Suprapubic skin (tissue), 4 donors: ENCODE data around the gene RGS6. TPM values are rescaled to one million over a fixed set of nuclear protein-coding genes. Genes with fewer than 3 reads are reported as not detected.

Experiments
- DNase-seq, 2 donors: peaks; one replicate each; pipeline ENCODE4 v3.0.0-alpha.2; 2019; ENCODE audit warnings: low spot score in 2 of 2
- H3K27ac ChIP-seq: fragments of 200-600 bp; sonication (generic); one replicate; pipeline ENCODE4 v1.5.1; 2019
- H3K27me3 ChIP-seq: fragments of 200-600 bp; sonication (generic); one replicate; pipeline ENCODE4 v1.5.1; 2019
- H3K36me3 ChIP-seq: fragments of 200-600 bp; sonication (generic); one replicate; pipeline ENCODE4 v1.5.1; 2019
- H3K4me1 ChIP-seq: fragments of 200-600 bp; sonication (generic); one replicate; pipeline ENCODE4 v1.5.1; 2019
- H3K4me3 ChIP-seq: fragments of 200-600 bp; sonication (generic); one replicate; pipeline ENCODE4 v1.5.1; 2019; ENCODE audit warnings: mild to moderate bottlenecking
- H3K9me3 ChIP-seq: fragments of 200-600 bp; sonication (generic); one replicate; pipeline ENCODE4 v1.5.1; 2019
- EP300 ChIP-seq: sonication (generic); formaldehyde crosslinking; IDR thresholded peaks from one replicate; pipeline ENCODE4 v1.6.1; 2017; ENCODE audit warnings: antibody characterized with exemption
- POLR2A ChIP-seq, 2 donors: fragments of 450-650 bp; IDR thresholded peaks; one replicate each; pipeline ENCODE4 v1.6.1; 2017; ENCODE audit warnings: antibody characterized with exemption in 2 of 2, mild to moderate bottlenecking in 2 of 2, moderate library complexity in 2 of 2
- POLR2AphosphoS5 ChIP-seq, 3 donors: sonication (generic); formaldehyde crosslinking; IDR thresholded peaks; one replicate each; pipeline ENCODE4 v1.6.1; 2017; ENCODE audit warnings: antibody characterized with exemption in 3 of 3
- WGBS: methylation state at CpG from one replicate; pipeline ENCODE4 v1.1.5; 2018; 5-methylcytosine and 5-hydroxymethylcytosine counted together
- total RNA-seq, 4 donors: library from RNA; depleted of rRNA; stranded (reverse); fragments of >200 nt; gene quantifications; one replicate each; pipeline ENCODE4 v1.1.0, GENCODE V29; 2016
- TF ChIP-seq, protein P1 (sequence below), 2 donors: fragments of 200-600 bp in 1 of 2; fragments of 450-650 bp in 1 of 2; sonication (generic) in 1 of 2; IDR thresholded peaks; one replicate each; pipeline ENCODE4 v1.5.1; 2016 to 2019; ENCODE audit warnings: antibody characterized with exemption in 2 of 2, mild to moderate bottlenecking in 1 of 2, moderate library complexity in 1 of 2

Gene RGS6
- total RNA-seq, 4 donors from 2014 or later: 0.08 to 4.4 (median 1.0) TPM

DNA sequence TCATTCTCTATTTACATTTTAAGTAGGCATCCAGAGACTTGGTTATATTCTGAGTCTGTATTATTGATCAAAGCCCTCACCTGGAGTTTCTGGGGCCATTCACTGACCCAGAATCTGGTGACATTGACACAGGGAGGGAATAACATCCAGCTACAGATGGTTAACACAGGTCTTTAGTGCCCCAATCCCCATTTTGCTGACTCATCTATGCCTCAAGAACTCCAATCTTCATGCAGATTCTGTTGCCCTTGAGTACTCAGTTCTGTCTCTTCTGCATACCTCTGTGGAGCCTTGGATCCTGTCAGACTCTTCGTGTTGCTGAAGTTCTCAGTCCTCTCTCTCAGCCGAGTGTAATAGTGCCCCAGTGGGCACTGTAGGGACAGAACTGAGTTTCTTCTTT, 208.9 kb downstream of the RGS6 start:
- WGBS: 96% methylated on average over 2 of the region's 2 CpGs
- Histone ChIP-seq H3K27me3 (no peaks in the 10 kb centered on the region), H3K4me3 (no peak overlapping the region), H3K9me3 (no peaks in the 10 kb centered on the region), H3K4me1 (no peaks in the 10 kb centered on the region), H3K36me3 (no peaks in the 10 kb centered on the region), H3K27ac (no peak overlapping the region)
- no peak for DNase-seq
- TF ChIP-seq EP300 (no peak), POLR2AphosphoS5 (IDR thresholded peaks at IDR 0.05) (no peak), POLR2A (IDR thresholded peaks at IDR 0.05) (no peak)
- TF ChIP-seq, protein P1, sequence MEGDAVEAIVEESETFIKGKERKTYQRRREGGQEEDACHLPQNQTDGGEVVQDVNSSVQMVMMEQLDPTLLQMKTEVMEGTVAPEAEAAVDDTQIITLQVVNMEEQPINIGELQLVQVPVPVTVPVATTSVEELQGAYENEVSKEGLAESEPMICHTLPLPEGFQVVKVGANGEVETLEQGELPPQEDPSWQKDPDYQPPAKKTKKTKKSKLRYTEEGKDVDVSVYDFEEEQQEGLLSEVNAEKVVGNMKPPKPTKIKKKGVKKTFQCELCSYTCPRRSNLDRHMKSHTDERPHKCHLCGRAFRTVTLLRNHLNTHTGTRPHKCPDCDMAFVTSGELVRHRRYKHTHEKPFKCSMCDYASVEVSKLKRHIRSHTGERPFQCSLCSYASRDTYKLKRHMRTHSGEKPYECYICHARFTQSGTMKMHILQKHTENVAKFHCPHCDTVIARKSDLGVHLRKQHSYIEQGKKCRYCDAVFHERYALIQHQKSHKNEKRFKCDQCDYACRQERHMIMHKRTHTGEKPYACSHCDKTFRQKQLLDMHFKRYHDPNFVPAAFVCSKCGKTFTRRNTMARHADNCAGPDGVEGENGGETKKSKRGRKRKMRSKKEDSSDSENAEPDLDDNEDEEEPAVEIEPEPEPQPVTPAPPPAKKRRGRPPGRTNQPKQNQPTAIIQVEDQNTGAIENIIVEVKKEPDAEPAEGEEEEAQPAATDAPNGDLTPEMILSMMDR (IDR thresholded peaks at IDR 0.05): no peak

DNA sequence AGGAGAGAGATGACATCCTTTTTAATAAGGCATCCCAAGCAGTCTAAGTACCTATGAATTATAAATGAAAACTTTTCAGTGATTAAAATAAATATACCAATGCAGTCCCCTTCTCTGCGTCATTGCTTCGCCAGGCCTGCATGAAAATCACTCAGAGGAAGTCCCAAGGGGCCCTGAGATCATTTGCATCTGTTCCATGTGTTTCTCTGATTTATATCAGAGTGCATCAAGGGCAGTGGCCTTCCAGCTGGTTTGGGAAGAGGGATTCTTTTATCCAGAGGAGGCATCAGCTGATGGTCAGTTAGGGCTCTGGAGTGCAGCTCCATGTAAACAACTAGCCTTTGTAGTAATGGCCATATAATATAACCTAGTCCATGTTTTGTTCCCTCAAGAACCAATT, 210.1 kb downstream of the RGS6 start:
- Histone ChIP-seq H3K27me3 (no peaks in the 10 kb centered on the region), H3K4me1 (no peaks in the 10 kb centered on the region), H3K36me3 (no peaks in the 10 kb centered on the region), H3K9me3 (no peaks in the 10 kb centered on the region), H3K4me3 (no peak overlapping the region), H3K27ac (no peak overlapping the region)
- no peak for TF ChIP-seq POLR2A (IDR thresholded peaks at IDR 0.05)
- no peak for TF ChIP-seq EP300
- TF ChIP-seq, protein P1 (IDR thresholded peaks at IDR 0.05): no peak
- no peak for TF ChIP-seq POLR2AphosphoS5 (IDR thresholded peaks at IDR 0.05)
- DNase-seq: no peak
- WGBS: 73% methylated on average over 2 of the region's 2 CpGs

DNA sequence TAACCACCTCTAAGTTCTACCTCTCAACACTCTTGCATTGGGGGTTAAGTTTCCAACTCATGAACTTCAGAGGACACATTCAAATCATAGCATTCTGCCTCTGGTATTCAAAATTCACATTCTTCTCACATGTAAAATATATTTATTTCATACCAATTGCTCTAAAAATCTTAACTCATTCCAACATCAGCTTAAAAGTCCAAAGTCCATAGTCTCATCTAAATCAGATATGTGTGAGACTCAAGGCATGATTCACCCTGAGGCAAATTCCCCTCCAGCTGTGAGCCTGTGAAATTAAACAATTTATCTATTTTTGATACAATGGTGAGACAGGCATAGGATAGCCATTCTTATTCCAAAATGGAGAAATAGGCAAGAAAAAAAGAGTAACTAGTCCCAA, 214.0 kb downstream of the RGS6 start:
- Histone ChIP-seq H3K36me3 (no peaks in the 10 kb centered on the region), H3K4me3 (no peak overlapping the region), H3K4me1 (no peaks in the 10 kb centered on the region), H3K9me3 (no peaks in the 10 kb centered on the region), H3K27ac (no peak overlapping the region), H3K27me3 (no peaks in the 10 kb centered on the region)
- TF ChIP-seq EP300 (no peak), POLR2AphosphoS5 (IDR thresholded peaks at IDR 0.05) (no peak), POLR2A (IDR thresholded peaks at IDR 0.05) (no peak)
- TF ChIP-seq, protein P1 (IDR thresholded peaks at IDR 0.05): no peak
- no peak for DNase-seq

DNA sequence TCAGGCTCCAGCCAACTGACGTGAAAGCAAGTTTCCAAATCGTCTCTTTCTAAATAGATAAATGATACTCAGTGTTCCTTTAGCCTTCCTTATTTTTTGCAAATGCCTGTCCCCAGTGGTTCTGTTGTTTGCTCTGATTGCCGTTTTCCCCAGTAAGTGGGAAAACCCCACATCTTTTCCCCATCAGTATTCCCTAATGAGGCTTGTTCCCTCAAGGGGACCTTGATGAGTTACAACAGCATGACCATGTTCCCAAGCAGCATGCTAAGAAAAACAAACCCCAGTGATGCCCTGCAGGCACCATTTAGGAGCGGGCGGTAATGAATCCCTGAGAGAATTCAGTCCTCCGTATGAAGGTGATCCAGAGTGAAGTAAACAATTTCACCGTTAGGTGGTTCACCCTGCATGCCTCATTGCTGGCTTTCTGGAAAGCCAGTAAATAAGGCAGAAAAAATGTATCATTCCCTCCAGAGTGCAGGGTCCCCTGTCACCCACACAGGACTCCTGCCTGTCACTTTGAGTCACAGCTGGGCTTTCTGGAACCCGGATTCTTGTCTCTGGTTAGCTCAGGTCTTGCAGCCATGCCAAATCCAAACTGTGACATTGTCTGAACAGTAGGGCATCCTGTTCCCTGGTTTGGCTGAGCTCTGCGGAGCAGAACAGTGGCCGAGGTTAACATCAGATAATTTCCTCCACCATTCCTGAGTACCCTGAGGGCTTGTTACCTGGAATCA, 222.6 kb downstream of the RGS6 start:
- Histone ChIP-seq H3K27me3 (no peaks in the 10 kb centered on the region), H3K4me3 (no peak overlapping the region), H3K27ac (no peak overlapping the region), H3K4me1 (no peaks in the 10 kb centered on the region), H3K9me3 (no peaks in the 10 kb centered on the region), H3K36me3 (no peaks in the 10 kb centered on the region)
- DNase-seq: no peak
- TF ChIP-seq, protein P1 (IDR thresholded peaks at IDR 0.05): no peak
- TF ChIP-seq POLR2A (IDR thresholded peaks at IDR 0.05) (no peak), POLR2AphosphoS5 (IDR thresholded peaks at IDR 0.05) (no peak), EP300 (no peak)
- WGBS: 68% methylated on average over 10 of the region's 10 CpGs

DNA sequence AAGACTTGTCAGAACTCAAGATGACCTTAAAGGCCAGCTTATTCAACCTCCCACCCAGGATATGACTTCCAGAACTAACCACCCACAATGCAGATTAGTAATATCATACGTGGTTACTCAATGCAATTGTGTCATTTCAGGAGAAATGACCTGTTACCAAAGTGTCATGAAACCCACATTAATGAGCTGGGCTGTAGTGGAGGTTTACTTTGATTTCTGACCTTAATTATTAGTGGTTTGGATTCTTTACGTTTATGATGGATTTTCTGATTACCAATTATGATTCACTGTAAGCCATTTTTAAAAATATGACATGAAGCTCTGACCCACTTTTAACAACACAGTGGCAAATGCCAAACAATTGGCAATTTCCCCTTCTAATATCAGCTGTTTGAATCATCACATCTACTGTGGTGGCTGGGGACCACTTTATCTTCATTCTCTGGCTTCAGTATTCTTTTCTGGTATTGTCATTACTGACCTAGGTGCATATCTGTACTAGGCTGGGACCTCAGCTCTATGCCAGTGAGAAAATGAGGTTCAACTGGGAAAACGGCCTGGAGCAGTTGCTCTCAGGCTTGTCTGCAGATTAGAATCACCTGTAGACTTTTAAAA, 223.3 kb downstream of the RGS6 start:
- WGBS: 66% methylated on average over 3 of the region's 3 CpGs
- H3K4me1 ChIP-seq: no peaks in the 10 kb centered on the region
- H3K27ac ChIP-seq: no peak overlapping the region
- H3K36me3 ChIP-seq: no peaks in the 10 kb centered on the region
- no peaks in the 10 kb centered on the region for H3K9me3 ChIP-seq
- H3K27me3 ChIP-seq: no peaks in the 10 kb centered on the region
- DNase-seq: no peak
- TF ChIP-seq, protein P1 (IDR thresholded peaks at IDR 0.05): no peak
- TF ChIP-seq POLR2AphosphoS5 (IDR thresholded peaks at IDR 0.05) (no peak), EP300 (no peak), POLR2A (IDR thresholded peaks at IDR 0.05) (no peak)
- H3K4me3 ChIP-seq: no peak overlapping the region
